MM.1S (cell line): Measurements from ENCODE around the gene GSTA4.

Source experiments
- CTCF ChIP-seq: fragments of 300-600 bp; sonication (generic); IDR thresholded peaks from 2 replicates; pipeline ENCODE4 v1.5.1; 2016; ENCODE audit warnings: antibody characterized with exemption, low read length, mixed read lengths
- EZH2 ChIP-seq: fragments of 300-600 bp; sonication (generic); optimal IDR thresholded peaks from 2 replicates; pipeline ENCODE3; 2017; ENCODE audit warnings: low read depth, mild to moderate bottlenecking, antibody characterized with exemption, low read length, mixed read lengths

- TF ChIP-seq CTCF (no peak), EZH2 (no peak)
These were observed 13.7 kb downstream of the GSTA4 start for GRCh38 chr6:52981222-52981900.
